Right lobe of liver (tissue), 6 donors: Measurements from ENCODE around the gene CD69. TPM values are rescaled to one million over a fixed set of nuclear protein-coding genes. Genes with fewer than 3 reads are reported as not detected.

Experiments
- ATAC-seq, 4 donors: fragments of 200-7000 bp; cut with Tn5 transposase; one replicate each; pipeline ENCODE4 v1.9.1; 2020; ENCODE audit warnings: mild to moderate bottlenecking in 4 of 4, moderate library complexity in 4 of 4
- DNase-seq, 3 donors: peaks; one replicate each; pipeline ENCODE4 v3.0.0-alpha.2; 2020
- H3K27ac ChIP-seq, 3 donors: fragments of 200-600 bp; one replicate each; pipeline ENCODE4 v1.8.0; 2022
- H3K27me3 ChIP-seq, 2 donors: fragments of 200-600 bp; one replicate each; pipeline ENCODE4 v1.8.0; 2022
- H3K36me3 ChIP-seq, 4 donors: fragments of 200-600 bp; sonication (generic) in 1 of 4; one replicate each; pipeline versions ENCODE4 v1.5.1 to v1.8.0; 2017 to 2022; ENCODE audit warnings: control low read depth in 1 of 4
- H3K4me1 ChIP-seq, 4 donors: fragments of 200-600 bp; sonication (generic) in 1 of 4; one replicate each; pipeline versions ENCODE4 v1.5.1 to v1.8.0; 2017 to 2022; ENCODE audit warnings: control low read depth in 1 of 4
- H3K4me3 ChIP-seq, 3 donors: fragments of 200-600 bp; one replicate each; pipeline ENCODE4 v1.8.0; 2022
- H3K9me3 ChIP-seq, 4 donors: fragments of 200-600 bp; sonication (generic) in 1 of 4; one replicate each; pipeline versions ENCODE4 v1.5.1 to v1.8.0; 2017 to 2022; ENCODE audit warnings: control low read depth in 1 of 4
- POLR2A ChIP-seq: fragments of 450-650 bp; IDR thresholded peaks from one replicate; pipeline ENCODE4 v1.6.1; 2017; ENCODE audit warnings: antibody characterized with exemption, mild to moderate bottlenecking
- WGBS: methylation state at CpG from one replicate; pipeline ENCODE4 v1.1.6; 2018; ENCODE audit warnings: low coverage, low lambda C conversion rate; ENCODE audit not compliant: insufficient coverage; ENCODE audit errors: missing lambda C conversion rate; 5-methylcytosine and 5-hydroxymethylcytosine counted together
- intact Hi-C, 2 donors: fragments of 100-400 bp; cut with DNase I; formaldehyde crosslinking; loops; one replicate each; pipeline versions ENCODE4 v1.11.2 to v1.14.1; 2022
- total RNA-seq, 6 experiments: library from RNA; depleted of rRNA in 2 of 6; stranded (reverse); fragments of >200 nt in 2 of 6; fragmentation: NEBNext Ultra II Directional in 3 of 6; extraction: Animal tissue kit (Norgen Biotek cat#: 25700) in 3 of 6; gene quantifications; one replicate each; pipeline versions ENCODE4 v1.1.0 to v1.2.4, GENCODE V29; 2016 to 2023
- TF ChIP-seq, protein P1 (sequence below), 4 donors: fragments of 200-600 bp in 3 of 4; fragments of 450-650 bp in 1 of 4; IDR thresholded peaks; one replicate each; pipeline versions ENCODE4 v1.5.1 to v1.8.0; 2016 to 2022; ENCODE audit warnings: antibody characterized with exemption in 4 of 4, mild to moderate bottlenecking in 2 of 4
- donor health status: DM: no; HTN: yes; CAD: no.
- donor health status: DM: no; HTN: no; CAD: no.
- donor health status: DM: no; HTN: no; CAD: no.
- donor health status: DM: no; HTN: yes; CAD: no.
- donor health status: DM: no; HTN: yes; CAD: no.

The CD69 gene
- total RNA-seq, 6 experiments from 2014 or later = 0.26 to 2.3 (median 1.0) TPM

DNA sequence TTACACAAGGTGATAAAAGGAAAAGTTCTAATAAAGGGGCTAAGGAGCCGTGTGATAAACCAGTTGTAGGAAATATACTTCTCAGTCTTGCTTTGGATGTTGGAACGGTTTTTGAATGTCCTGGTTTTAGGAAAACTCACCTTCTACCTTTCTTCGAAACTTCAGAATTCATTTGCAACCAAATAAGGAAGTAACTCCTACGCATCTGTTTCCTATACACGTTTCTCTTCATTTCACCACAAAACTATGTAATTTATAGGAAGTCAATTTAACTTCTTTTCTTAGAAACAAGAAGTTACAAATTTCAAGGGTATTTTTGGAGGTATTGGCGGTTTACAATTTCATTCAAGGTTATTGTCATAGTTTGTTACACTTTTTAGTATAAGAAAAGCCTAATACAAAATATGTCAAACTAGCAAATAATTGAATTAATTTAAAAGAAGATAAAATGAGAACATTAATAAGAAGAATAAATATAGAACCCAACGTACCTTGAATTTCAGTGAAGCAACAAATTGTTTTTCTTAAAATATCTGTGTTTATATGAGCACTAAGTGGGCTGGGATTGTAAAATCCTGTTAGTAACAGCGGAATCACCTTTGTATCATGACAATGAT is 33.2 kb upstream of the CD69 start:
- 39% methylated on average over 8 of the region's 8 CpGs for WGBS
- DNase-seq (no peak), ATAC-seq (no peak)
- TF ChIP-seq, protein P1, sequence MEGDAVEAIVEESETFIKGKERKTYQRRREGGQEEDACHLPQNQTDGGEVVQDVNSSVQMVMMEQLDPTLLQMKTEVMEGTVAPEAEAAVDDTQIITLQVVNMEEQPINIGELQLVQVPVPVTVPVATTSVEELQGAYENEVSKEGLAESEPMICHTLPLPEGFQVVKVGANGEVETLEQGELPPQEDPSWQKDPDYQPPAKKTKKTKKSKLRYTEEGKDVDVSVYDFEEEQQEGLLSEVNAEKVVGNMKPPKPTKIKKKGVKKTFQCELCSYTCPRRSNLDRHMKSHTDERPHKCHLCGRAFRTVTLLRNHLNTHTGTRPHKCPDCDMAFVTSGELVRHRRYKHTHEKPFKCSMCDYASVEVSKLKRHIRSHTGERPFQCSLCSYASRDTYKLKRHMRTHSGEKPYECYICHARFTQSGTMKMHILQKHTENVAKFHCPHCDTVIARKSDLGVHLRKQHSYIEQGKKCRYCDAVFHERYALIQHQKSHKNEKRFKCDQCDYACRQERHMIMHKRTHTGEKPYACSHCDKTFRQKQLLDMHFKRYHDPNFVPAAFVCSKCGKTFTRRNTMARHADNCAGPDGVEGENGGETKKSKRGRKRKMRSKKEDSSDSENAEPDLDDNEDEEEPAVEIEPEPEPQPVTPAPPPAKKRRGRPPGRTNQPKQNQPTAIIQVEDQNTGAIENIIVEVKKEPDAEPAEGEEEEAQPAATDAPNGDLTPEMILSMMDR (IDR thresholded peaks at IDR 0.05) = no peak
- TF ChIP-seq POLR2A = no peak
- Histone ChIP-seq H3K27me3 (no peaks in the 10 kb centered on the region), H3K36me3 (no peaks in the 10 kb centered on the region), H3K4me3 (no peak overlapping the region), H3K27ac (no peak overlapping the region), H3K9me3 (no peaks in the 10 kb centered on the region), H3K4me1 (no peaks in the 10 kb centered on the region)
- intact Hi-C loops = no loop called here

DNA sequence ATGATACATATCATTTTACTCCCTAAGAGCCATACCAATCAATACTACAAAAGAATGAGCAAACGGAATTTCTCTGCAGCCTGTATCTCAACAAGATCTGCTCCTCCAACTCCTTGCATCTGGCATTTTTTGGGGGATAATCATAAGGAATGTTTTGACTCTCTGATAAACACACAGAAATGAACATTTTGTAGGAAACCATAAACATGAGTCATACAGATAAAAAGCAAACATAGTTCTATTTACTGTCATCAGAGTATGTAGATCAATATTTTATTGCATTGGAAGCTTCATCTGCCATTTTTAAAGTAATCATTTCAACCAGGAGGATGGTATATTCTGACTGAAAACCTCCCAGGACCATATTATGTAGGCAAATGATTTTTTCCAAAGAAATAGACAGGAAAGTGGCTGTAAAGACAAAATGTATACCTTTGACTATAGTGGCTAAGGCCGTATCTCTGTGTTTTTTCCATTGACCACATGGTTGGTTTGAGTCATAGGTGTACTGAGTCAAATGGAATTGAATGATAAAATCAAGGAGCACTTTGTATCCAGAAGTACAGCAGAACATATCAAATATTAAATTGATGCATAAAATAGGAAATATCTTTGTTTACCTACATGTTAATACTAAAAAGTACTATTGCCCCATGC is 32.4 kb upstream of the CD69 start:
- 67% methylated on average over 2 of the region's 2 CpGs for WGBS
- Histone ChIP-seq H3K27ac (no peak overlapping the region), H3K4me1 (no peaks in the 10 kb centered on the region), H3K27me3 (no peaks in the 10 kb centered on the region), H3K36me3 (no peaks in the 10 kb centered on the region), H3K9me3 (no peaks in the 10 kb centered on the region), H3K4me3 (no peak overlapping the region)
- no peak for TF ChIP-seq POLR2A
- TF ChIP-seq, protein P1 (IDR thresholded peaks at IDR 0.05) = no peak
- DNase-seq = no peak
- no peak for ATAC-seq
- intact Hi-C loops = no loop called here

DNA sequence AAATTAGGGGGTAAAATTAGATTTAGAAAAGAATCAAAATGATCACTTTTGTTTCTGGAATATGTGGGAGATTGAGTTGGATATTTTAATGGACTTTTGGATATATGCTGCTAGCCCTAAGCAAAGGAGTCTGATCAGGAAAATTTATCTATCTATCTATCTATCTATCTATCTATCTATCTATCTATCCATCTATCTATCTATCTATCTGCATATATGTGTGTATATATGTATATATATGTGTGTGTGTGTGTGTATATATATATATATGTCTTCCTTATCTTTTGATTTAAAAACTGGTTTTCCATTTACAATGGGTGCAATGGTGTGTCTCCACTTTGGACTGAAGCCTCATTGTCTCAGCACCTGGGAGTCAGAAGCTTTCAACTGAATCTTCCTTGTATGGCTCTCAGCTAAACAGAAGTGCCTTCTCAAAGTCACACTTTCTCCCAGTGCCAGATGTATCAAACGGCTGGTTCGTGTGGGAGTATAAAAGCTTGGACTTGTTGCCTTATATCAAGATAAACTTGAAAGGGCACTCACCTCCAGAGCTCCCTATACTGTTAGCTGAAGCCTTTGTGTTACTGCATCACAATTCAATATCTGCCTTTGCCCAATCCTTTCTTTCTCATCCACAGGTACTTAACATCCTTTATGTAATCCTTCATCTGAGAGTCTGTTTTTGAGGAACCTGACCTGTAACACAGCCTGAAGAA is 31.6 kb upstream of the CD69 start:
- ATAC-seq = no peak
- TF ChIP-seq POLR2A = no peak
- TF ChIP-seq, protein P1 (IDR thresholded peaks at IDR 0.05) = no peak
- intact Hi-C loops = no loop called here

DNA sequence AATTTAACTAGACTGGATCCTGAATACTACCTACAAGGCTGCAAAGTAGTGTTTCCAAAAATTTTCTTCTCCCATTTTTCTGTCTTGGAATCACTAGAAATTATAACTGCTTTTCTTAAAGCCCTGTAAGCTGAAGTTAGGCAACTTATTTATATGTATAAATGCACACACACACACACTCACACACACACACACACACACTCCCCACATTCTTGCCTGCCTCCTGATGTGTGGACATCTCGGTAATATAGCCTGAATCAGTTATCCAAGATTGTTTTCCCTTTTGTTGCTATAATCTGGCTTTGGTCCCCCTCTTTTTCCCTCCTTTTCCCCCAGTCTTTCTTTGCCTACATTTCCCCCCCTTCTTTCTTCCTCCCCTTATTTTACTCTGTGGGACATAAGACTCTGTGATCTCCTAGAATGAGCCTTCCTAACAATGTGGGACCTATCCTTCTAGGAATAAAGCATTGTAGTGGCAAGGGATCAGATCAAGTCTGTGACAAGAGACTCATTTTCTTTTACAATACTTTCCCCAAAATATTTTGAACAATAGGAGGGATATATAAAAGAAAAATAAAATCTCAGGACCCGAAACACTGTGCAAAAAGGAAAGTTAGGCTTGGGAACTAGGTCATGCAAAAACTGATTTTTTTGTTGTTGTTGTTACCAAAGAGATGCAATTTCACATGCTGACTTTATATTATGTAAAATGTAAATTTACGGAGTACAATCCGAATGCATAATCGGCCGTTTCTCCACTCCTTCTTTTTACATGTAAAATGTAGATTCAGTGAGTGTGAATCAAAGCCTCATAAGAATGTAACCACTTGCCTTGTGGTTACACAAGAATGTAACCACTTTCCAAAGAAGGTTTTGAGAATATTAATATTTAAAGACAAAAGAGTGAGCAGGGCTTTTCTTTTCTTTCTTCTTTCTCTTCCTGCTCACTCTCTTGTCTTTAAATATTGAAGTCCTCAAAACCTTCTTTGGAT is 26.3 kb upstream of the CD69 start:
- WGBS = 69% methylated on average over 6 of the region's 6 CpGs
- intact Hi-C loops = no loop called here
- no peak overlapping the region for H3K27ac ChIP-seq
- no peaks in the 10 kb centered on the region for H3K9me3 ChIP-seq
- no peak for ATAC-seq
- no peaks in the 10 kb centered on the region for H3K36me3 ChIP-seq
- no peak for DNase-seq
- H3K27me3 ChIP-seq = no peaks in the 10 kb centered on the region
- no peaks in the 10 kb centered on the region for H3K4me1 ChIP-seq
- TF ChIP-seq POLR2A = no peak
- TF ChIP-seq, protein P1 (IDR thresholded peaks at IDR 0.05) = no peak
- no peak overlapping the region for H3K4me3 ChIP-seq

More for the DNA sequence above, 31.6 kb upstream of the CD69 start:
- Histone ChIP-seq H3K9me3 (no peaks in the 10 kb centered on the region), H3K36me3 (no peaks in the 10 kb centered on the region), H3K4me3 (no peak overlapping the region), H3K27me3 (no peaks in the 10 kb centered on the region), H3K4me1 (no peaks in the 10 kb centered on the region), H3K27ac (no peak overlapping the region)
- no peak for DNase-seq
- 19% methylated on average over 2 of the region's 2 CpGs for WGBS
